ENCODE results near the gene CDC14A.
"Not testable (repeated sequence)": the region's sequence is repeated elsewhere in the genome, so short reads cannot be mapped to it uniquely, and the experiment has no call there.

The CDC14A gene

GRCh38 chr1:100352267-100353070, at the start of gene CDC14A:
TSS of gene CDC14A (plus strand) at chr1:100352506. CDS start at chr1:100352955, 449 bp downstream.
- DNase-seq = peak; percentile 89

GRCh38 chr1:100302739-100303138, 49.6 kb upstream of the CDC14A start:
- no peak for DNase-seq

GRCh38 chr1:100304227-100304626, 48.1 kb upstream of the CDC14A start:
- DNase-seq = no peak

- DNase-seq = no peak
Measured at GRCh38 chr1:100304921-100305320, 47.4 kb upstream of the CDC14A start.

GRCh38 chr1:100305954-100306353, 46.4 kb upstream of the CDC14A start:
- no peak for DNase-seq

- DNase-seq = no peak
Measured at GRCh38 chr1:100306735-100307313, 45.5 kb upstream of the CDC14A start.

- no peak for DNase-seq
Measured at GRCh38 chr1:100308777-100309176, 43.5 kb upstream of the CDC14A start.

- no peak for DNase-seq
Measured at GRCh38 chr1:100309863-100310262, 42.4 kb upstream of the CDC14A start.

GRCh38 chr1:100313382-100313781, 38.9 kb upstream of the CDC14A start:
- no peak for DNase-seq

GRCh38 chr1:100316622-100317021, 35.7 kb upstream of the CDC14A start:
- DNase-seq = no peak

GRCh38 chr1:100320311-100321099, 31.8 kb upstream of the CDC14A start:
- no peak for DNase-seq

GRCh38 chr1:100321100-100321493, 31.2 kb upstream of the CDC14A start:
- DNase-seq = no peak

GRCh38 chr1:100321506-100321905, 30.8 kb upstream of the CDC14A start:
- DNase-seq = no peak

GRCh38 chr1:100322436-100323211, 29.7 kb upstream of the CDC14A start:
- DNase-seq = no peak

- no peak for DNase-seq
Measured at GRCh38 chr1:100323419-100324106, 28.7 kb upstream of the CDC14A start.

GRCh38 chr1:100325415-100326324, 26.6 kb upstream of the CDC14A start:
- DNase-seq = no peak

- DNase-seq = not testable (repeated sequence)
Measured at GRCh38 chr1:100326325-100326670, 26.0 kb upstream of the CDC14A start.

GRCh38 chr1:100328133-100328532, 24.2 kb upstream of the CDC14A start:
- DNase-seq = no peak

GRCh38 chr1:100331146-100331545, 21.2 kb upstream of the CDC14A start:
- DNase-seq = not testable (repeated sequence)

- no peak for DNase-seq
Measured at GRCh38 chr1:100332331-100332730, 20.0 kb upstream of the CDC14A start.

GRCh38 chr1:100335436-100335835, 16.9 kb upstream of the CDC14A start:
- no peak for DNase-seq

Measured in stimulated activated CD4-positive, alpha-beta T cell treated with anti-CD3 and anti-CD28 coated beads, Interleukin-1b, Interleukin-23, amount 100 ng/mL, for 48 hours (primary cell).